Measurements from ENCODE around the gene CLRN2.
"Not testable (repeated sequence)": the region's sequence is repeated elsewhere in the genome, so short reads cannot be mapped to it uniquely, and the experiment has no call there.

CLRN2 gene

GRCh38 chr4:17535906-17536305, 20.9 kb downstream of the CLRN2 start:
- in situ Hi-C loops (cut with MboI; ENCODE audit: low sequenced_read_pairs, unreplicated experiment): loop anchor here (25.0 kb wide), 1 partner anchor 1051 kb away; no protein-coding TSS in a partner anchor
- DNase-seq (ENCODE audit: low spot score): no peak
- TF ChIP-seq, protein P1, sequence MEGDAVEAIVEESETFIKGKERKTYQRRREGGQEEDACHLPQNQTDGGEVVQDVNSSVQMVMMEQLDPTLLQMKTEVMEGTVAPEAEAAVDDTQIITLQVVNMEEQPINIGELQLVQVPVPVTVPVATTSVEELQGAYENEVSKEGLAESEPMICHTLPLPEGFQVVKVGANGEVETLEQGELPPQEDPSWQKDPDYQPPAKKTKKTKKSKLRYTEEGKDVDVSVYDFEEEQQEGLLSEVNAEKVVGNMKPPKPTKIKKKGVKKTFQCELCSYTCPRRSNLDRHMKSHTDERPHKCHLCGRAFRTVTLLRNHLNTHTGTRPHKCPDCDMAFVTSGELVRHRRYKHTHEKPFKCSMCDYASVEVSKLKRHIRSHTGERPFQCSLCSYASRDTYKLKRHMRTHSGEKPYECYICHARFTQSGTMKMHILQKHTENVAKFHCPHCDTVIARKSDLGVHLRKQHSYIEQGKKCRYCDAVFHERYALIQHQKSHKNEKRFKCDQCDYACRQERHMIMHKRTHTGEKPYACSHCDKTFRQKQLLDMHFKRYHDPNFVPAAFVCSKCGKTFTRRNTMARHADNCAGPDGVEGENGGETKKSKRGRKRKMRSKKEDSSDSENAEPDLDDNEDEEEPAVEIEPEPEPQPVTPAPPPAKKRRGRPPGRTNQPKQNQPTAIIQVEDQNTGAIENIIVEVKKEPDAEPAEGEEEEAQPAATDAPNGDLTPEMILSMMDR (IDR thresholded peaks at IDR 0.05; ENCODE audit: borderline replicate concordance, control extremely low read depth, extremely low read depth, insufficient read depth, missing control alignments): no peak

DNA sequence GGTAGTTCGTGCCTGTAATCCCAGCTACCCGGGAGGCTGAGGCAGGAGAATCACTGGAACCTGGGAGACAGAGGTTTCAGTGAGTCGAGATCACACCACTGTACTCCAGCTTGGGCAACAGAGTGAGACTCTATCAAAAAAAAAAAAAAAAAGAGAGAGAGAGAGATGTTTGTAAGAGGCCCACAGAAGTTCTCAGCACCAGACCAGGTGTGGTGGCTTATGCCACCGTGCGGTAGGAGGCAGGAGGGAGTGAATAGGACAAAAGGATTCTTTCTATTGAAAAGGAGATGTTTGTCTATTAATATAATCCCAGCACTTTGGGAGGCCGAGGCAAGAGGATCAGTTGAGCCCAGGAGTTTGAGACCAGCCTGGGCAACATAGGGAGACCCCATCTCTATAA, 22.1 kb downstream of the CLRN2 start:
- DNase-seq (ENCODE audit: low spot score): not testable (repeated sequence)
- in situ Hi-C loops (cut with MboI; ENCODE audit: low sequenced_read_pairs, unreplicated experiment): loop anchor here (25.0 kb wide), 1 partner anchor 1050 kb away; no protein-coding TSS in a partner anchor

GRCh38 chr4:17544205-17544604, 29.2 kb downstream of the CLRN2 start:
- DNase-seq (ENCODE audit: low spot score): no peak
- TF ChIP-seq, protein P1 (IDR thresholded peaks at IDR 0.05; ENCODE audit: borderline replicate concordance, control extremely low read depth, extremely low read depth, insufficient read depth, missing control alignments): no peak
- in situ Hi-C loops (cut with MboI; ENCODE audit: low sequenced_read_pairs, unreplicated experiment): loop anchor here (25.0 kb wide), 1 partner anchor 1043 kb away; no protein-coding TSS in a partner anchor

- in situ Hi-C loops (cut with MboI; ENCODE audit: low sequenced_read_pairs, unreplicated experiment): loop anchor here (25.0 kb wide), 1 partner anchor 1042 kb away; no protein-coding TSS in a partner anchor
- DNase-seq (ENCODE audit: low spot score): no peak
These were observed 29.9 kb downstream of the CLRN2 start for GRCh38 chr4:17544831-17545234.

GRCh38 chr4:17545374-17546140, 30.6 kb downstream of the CLRN2 start:
- TF ChIP-seq, protein P1 (IDR thresholded peaks at IDR 0.05; ENCODE audit: borderline replicate concordance, control extremely low read depth, extremely low read depth, insufficient read depth, missing control alignments): no peak
- in situ Hi-C loops (cut with MboI; ENCODE audit: low sequenced_read_pairs, unreplicated experiment): loop anchor here (25.0 kb wide), 1 partner anchor 1042 kb away; no protein-coding TSS in a partner anchor
- no peak for DNase-seq (ENCODE audit: low spot score)

More at GRCh38 chr4:17544831-17545234, 29.9 kb downstream of the CLRN2 start:
- TF ChIP-seq, protein P1 (IDR thresholded peaks at IDR 0.05; ENCODE audit: borderline replicate concordance, control extremely low read depth, extremely low read depth, insufficient read depth, missing control alignments): no peak

DNA sequence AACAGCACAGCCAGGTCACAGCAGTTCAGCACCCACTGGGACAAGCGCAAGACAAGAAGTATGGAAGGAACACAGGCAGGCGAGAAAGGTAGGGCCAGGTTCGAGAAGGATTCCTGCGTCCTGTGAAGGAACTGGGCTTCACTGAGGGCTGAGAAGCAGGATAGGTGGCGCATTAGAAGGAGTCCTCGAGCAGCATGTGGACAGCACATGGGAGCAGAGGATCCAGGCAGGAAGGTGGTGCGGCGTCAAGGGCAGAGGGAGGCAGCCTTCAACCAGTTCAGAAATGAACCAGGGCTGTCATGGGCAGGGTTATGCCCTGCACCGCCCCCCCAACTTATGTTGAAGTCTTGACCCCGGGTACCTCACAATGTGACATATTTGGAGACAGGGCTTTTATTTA, 31.3 kb downstream of the CLRN2 start:
- TF ChIP-seq, protein P1 (IDR thresholded peaks at IDR 0.05; ENCODE audit: borderline replicate concordance, control extremely low read depth, extremely low read depth, insufficient read depth, missing control alignments): no peak
- in situ Hi-C loops (cut with MboI; ENCODE audit: low sequenced_read_pairs, unreplicated experiment): loop anchor here (25.0 kb wide), 1 partner anchor 1041 kb away; no protein-coding TSS in a partner anchor
- DNase-seq (ENCODE audit: low spot score): no peak

- TF ChIP-seq, protein P1 (IDR thresholded peaks at IDR 0.05; ENCODE audit: borderline replicate concordance, control extremely low read depth, extremely low read depth, insufficient read depth, missing control alignments): no peak
- no peak for DNase-seq (ENCODE audit: low spot score)
- in situ Hi-C loops (cut with MboI; ENCODE audit: low sequenced_read_pairs, unreplicated experiment): loop anchor here (25.0 kb wide), 1 partner anchor 1041 kb away; no protein-coding TSS in a partner anchor
These were observed 31.7 kb downstream of the CLRN2 start for GRCh38 chr4:17546678-17547077.
